ENCODE data around the gene GK.

- TF ChIP-seq GABPB1 (CRISPR knock-in tag; IDR thresholded peaks at IDR 0.05) (no peak), CTCF (IDR thresholded peaks at IDR 0.05) (peak; percentile 58), IRF1 (CRISPR knock-in tag; IDR thresholded peaks at IDR 0.05) (no peak), ZNF232 (CRISPR knock-in tag; IDR thresholded peaks at IDR 0.05) (no peak), E2F4 (CRISPR knock-in tag; IDR thresholded peaks at IDR 0.05; ENCODE audit: borderline replicate concordance, low read depth) (no peak), FOXP1 (CRISPR knock-in tag; IDR thresholded peaks at IDR 0.05; ENCODE audit: borderline replicate concordance) (no peak), TEAD1 (CRISPR knock-in tag; IDR thresholded peaks at IDR 0.05) (no peak), FOXP4 (CRISPR knock-in tag; IDR thresholded peaks at IDR 0.05) (no peak), USF2 (CRISPR knock-in tag; IDR thresholded peaks at IDR 0.05) (no peak), ESRRA (CRISPR knock-in tag; IDR thresholded peaks at IDR 0.05; ENCODE audit: borderline replicate concordance) (no peak)
These were observed 82.6 kb downstream of the GK start for GRCh38 chrX:30735839-30736238.
